HG02798 (cell line): ENCODE measurements around the gene LTN1.
"Not testable (repeated sequence)": the region's sequence is repeated elsewhere in the genome, so short reads cannot be mapped to it uniquely, and the experiment has no call there.

ENCODE experiments used
- ATAC-seq: cut with Tn5 transposase; IDR thresholded peaks from one replicate; pipeline ENCODE4 v1.9.1; 2021; ENCODE audit warnings: mild to moderate bottlenecking; ENCODE audit not compliant: unreplicated experiment, poor library complexity

LTN1 gene

GRCh38 chr21:28991861-28992525 lies 684 bp downstream of the LTN1 start:
- ATAC-seq: no peak

GRCh38 chr21:28988146-28988545 lies 4.5 kb downstream of the LTN1 start:
- ATAC-seq: not testable (repeated sequence)

- ATAC-seq: no peak
Observed at GRCh38 chr21:28986677-28987076, 6.0 kb downstream of the LTN1 start.

- ATAC-seq: no peak
Observed at GRCh38 chr21:28982637-28983036, 10.0 kb downstream of the LTN1 start.

- ATAC-seq: no peak
Observed at GRCh38 chr21:28979092-28979491, 13.6 kb downstream of the LTN1 start.

GRCh38 chr21:28975397-28975796 lies 17.3 kb downstream of the LTN1 start:
- ATAC-seq: no peak

GRCh38 chr21:28974531-28975227 lies 18.0 kb downstream of the LTN1 start:
- ATAC-seq: no peak

GRCh38 chr21:28972398-28972797 lies 20.3 kb downstream of the LTN1 start:
- ATAC-seq: no peak

GRCh38 chr21:28971171-28971570 lies 21.5 kb downstream of the LTN1 start:
- ATAC-seq: no peak

GRCh38 chr21:28963831-28964230 lies 28.8 kb downstream of the LTN1 start:
- no peak for ATAC-seq

GRCh38 chr21:28962465-28962864 lies 30.2 kb downstream of the LTN1 start:
- ATAC-seq: no peak

- ATAC-seq: no peak
Observed at GRCh38 chr21:28961927-28962326, 30.8 kb downstream of the LTN1 start.

GRCh38 chr21:28960245-28960644 lies 32.4 kb downstream of the LTN1 start:
- no peak for ATAC-seq

- no peak for ATAC-seq
Observed at GRCh38 chr21:28959367-28960099, 33.1 kb downstream of the LTN1 start.

GRCh38 chr21:28953247-28953646 lies 39.4 kb downstream of the LTN1 start:
- peak; percentile 50 for ATAC-seq

GRCh38 chr21:28952686-28953085 lies 40.0 kb downstream of the LTN1 start:
- ATAC-seq: no peak

- no peak for ATAC-seq
Observed at GRCh38 chr21:28949318-28949717, 43.4 kb downstream of the LTN1 start.

- ATAC-seq: no peak
Observed at GRCh38 chr21:28944296-28944695, 48.4 kb downstream of the LTN1 start.

- no peak for ATAC-seq
Observed at GRCh38 chr21:28943631-28944030, 49.0 kb downstream of the LTN1 start.

GRCh38 chr21:28938726-28939125 lies 54.0 kb downstream of the LTN1 start:
- ATAC-seq: no peak

GRCh38 chr21:28937737-28938136 lies 54.9 kb downstream of the LTN1 start:
- no peak for ATAC-seq
